ENCODE measurements around the gene NR6A1.

NR6A1 gene

DNA sequence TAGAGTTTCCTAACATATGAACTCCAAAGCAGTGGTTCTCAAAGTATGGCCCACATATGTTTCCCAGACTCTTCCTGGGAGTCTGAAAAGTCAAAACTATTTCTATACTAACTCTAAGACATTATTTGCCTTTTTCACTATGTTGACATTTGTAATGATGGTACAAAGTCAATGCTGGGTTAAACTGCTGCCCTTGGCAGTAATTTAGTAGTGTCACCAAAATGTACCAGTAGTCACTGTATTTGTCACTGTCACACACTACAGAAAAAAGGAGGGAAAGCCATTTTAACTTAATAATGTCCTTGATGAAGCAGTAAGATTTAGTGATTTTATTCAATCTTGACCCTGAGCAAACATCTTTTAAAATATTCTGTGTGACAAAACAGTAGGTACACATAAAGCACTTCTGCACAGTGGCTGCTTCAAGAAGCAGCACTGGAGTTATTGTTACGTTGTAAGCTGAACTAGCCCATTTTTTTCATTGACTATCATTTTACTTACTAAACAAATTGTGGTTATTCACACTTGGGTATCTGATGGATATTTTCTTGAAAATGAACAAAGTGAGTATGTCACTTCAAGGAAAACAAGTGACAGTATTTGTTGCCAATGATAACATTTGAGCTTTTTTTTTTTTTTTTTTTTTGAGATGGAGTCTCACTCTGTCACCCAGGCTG, 90.3 kb downstream of the NR6A1 start:
- no peaks in the 10 kb centered on the region for H3K27me3 ChIP-seq (replicated peaks; ENCODE audit: control insufficient read depth, insufficient read depth, low read length)
- peaks cover 4% of the 10 kb centered on the region for H3K36me3 ChIP-seq (ENCODE audit: control insufficient read depth, insufficient read depth, low read length)
- no peak for DNase-seq (ENCODE audit: extremely low read depth, insufficient read length)
- no peak overlapping the region for H3K4me3 ChIP-seq (replicated peaks; ENCODE audit: low read depth, low read length)
- TF ChIP-seq, protein P1, sequence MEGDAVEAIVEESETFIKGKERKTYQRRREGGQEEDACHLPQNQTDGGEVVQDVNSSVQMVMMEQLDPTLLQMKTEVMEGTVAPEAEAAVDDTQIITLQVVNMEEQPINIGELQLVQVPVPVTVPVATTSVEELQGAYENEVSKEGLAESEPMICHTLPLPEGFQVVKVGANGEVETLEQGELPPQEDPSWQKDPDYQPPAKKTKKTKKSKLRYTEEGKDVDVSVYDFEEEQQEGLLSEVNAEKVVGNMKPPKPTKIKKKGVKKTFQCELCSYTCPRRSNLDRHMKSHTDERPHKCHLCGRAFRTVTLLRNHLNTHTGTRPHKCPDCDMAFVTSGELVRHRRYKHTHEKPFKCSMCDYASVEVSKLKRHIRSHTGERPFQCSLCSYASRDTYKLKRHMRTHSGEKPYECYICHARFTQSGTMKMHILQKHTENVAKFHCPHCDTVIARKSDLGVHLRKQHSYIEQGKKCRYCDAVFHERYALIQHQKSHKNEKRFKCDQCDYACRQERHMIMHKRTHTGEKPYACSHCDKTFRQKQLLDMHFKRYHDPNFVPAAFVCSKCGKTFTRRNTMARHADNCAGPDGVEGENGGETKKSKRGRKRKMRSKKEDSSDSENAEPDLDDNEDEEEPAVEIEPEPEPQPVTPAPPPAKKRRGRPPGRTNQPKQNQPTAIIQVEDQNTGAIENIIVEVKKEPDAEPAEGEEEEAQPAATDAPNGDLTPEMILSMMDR (IDR thresholded peaks at IDR 0.05; ENCODE audit: insufficient read depth, low read length, poor library complexity, severe bottlenecking), result no peak

DNA sequence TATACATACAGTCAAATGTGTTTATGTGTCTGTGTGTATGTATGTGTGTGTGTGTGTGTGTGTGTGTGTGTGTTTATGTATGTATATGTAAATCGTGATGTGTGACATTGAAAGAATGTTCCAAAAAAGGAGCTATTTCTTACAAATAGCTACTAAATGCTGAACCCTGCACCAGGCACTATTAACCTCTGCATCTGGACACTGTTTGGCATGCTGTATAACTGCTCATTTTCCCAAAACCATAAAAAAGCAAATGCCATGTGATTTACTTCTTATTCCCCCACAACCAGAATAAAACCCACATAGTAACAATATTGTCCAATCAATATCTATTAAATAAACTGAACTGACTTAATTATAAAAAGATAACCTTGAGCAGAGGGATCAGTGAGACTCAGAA, 91.1 kb downstream of the NR6A1 start:
- TF ChIP-seq, protein P1 (IDR thresholded peaks at IDR 0.05; ENCODE audit: insufficient read depth, low read length, poor library complexity, severe bottlenecking), result no peak
- H3K27me3 ChIP-seq (replicated peaks; ENCODE audit: control insufficient read depth, insufficient read depth, low read length), result no peaks in the 10 kb centered on the region
- DNase-seq (ENCODE audit: extremely low read depth, insufficient read length), result no peak
- H3K4me3 ChIP-seq (replicated peaks; ENCODE audit: low read depth, low read length), result no peak overlapping the region
- H3K36me3 ChIP-seq (ENCODE audit: control insufficient read depth, insufficient read depth, low read length), result peaks cover 4% of the 10 kb centered on the region

DNA sequence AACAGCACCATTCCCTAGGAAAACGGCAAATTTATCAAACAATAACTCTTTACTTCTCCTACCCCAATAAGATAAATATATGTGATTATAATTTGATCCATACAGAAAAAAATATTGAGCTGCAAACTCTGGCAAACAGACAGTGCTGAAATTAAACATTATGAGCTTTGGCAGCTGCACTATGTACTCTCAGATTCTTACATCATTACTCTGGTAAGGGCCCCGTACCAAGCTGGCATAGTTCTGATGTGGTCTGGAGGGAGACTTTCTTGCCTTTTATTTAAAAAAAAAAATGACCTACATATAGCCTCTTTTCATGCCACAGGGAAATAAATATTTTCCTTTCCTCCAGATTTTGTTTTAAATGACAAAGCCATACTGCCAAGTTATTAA, 95.0 kb downstream of the NR6A1 start:
- no peak for DNase-seq (ENCODE audit: extremely low read depth, insufficient read length)
- Histone ChIP-seq H3K27me3 (replicated peaks; ENCODE audit: control insufficient read depth, insufficient read depth, low read length) (no peaks in the 10 kb centered on the region), H3K4me3 (replicated peaks; ENCODE audit: low read depth, low read length) (no peak overlapping the region), H3K36me3 (ENCODE audit: control insufficient read depth, insufficient read depth, low read length) (no peaks in the 10 kb centered on the region; the same call in 1 of the 2 replicates)
- TF ChIP-seq, protein P1 (IDR thresholded peaks at IDR 0.05; ENCODE audit: insufficient read depth, low read length, poor library complexity, severe bottlenecking), result no peak

DNA sequence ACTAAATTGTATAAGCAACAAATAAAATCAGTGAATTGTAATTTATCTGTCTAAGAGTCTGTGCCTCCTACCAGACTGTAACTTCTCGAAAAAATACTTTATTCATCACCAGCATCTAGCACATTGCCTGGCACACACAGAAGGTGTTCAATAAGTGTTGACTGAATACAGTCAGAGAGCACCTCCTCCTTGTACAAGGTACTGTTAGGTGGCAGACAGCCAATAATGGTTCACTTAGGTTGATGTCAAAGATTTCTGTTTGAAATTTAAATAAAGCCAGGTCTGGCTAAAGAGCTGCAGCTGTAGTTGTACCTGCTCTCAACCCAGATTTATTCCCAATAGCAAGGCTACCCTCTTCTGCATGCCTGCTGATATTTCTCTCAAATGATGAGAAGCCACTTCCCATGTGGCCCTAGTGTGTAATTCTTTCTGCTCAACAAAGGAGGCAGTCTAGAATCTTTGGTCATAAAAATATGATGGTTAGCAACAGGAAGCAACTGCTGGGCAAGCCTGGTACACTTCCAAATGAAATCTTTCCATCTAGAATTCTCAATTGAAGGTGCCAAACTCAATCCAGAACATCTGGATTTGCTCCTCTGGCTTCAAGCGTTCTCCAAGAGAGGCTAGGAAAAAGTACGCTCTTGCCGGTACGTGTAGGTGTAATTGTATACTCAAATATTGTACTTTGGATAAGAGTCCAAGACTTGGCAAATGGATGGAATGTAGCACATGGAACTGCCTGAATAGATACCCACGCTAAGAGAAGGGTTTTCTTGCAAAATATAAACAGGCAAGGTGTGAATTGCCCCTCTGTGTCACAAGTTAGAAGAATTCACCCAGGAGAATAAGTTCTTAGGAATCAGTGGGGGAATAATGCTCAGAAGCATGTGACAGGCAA, 95.6 kb downstream of the NR6A1 start:
- DNase-seq (ENCODE audit: extremely low read depth, insufficient read length), result no peak
- H3K36me3 ChIP-seq (ENCODE audit: control insufficient read depth, insufficient read depth, low read length), result no peaks in the 10 kb centered on the region; the same call in 1 of the 2 replicates
- no peak overlapping the region for H3K4me3 ChIP-seq (replicated peaks; ENCODE audit: low read depth, low read length)
- no peaks in the 10 kb centered on the region for H3K27me3 ChIP-seq (replicated peaks; ENCODE audit: control insufficient read depth, insufficient read depth, low read length)
- TF ChIP-seq, protein P1 (IDR thresholded peaks at IDR 0.05; ENCODE audit: insufficient read depth, low read length, poor library complexity, severe bottlenecking), result no peak

DNA sequence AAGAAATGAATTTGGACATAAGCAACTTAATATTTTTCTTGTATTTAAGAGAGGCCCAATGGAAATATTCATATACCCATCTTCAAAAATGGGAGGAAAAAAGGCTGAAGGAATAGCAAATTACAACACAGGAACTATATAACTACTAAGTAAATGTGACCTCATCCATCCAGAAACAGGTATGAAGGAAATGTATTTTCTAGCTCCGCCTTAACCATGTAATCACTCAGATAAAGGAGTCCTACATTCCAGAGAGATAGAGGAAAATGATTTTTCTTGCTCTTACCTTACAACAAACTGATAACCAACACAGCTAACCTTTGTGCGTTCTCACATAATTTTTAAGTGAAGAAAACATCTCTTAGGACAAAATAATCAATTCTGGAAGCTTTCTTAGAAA, 96.5 kb downstream of the NR6A1 start:
- TF ChIP-seq, protein P1 (IDR thresholded peaks at IDR 0.05; ENCODE audit: insufficient read depth, low read length, poor library complexity, severe bottlenecking), result no peak
- Histone ChIP-seq H3K4me3 (replicated peaks; ENCODE audit: low read depth, low read length) (no peak overlapping the region), H3K36me3 (ENCODE audit: control insufficient read depth, insufficient read depth, low read length) (no peaks in the 10 kb centered on the region; the same call in 1 of the 2 replicates)

More for the DNA sequence above, 96.5 kb downstream of the NR6A1 start:
- H3K27me3 ChIP-seq (replicated peaks; ENCODE audit: control insufficient read depth, insufficient read depth, low read length), result no peaks in the 10 kb centered on the region
- DNase-seq (ENCODE audit: extremely low read depth, insufficient read length), result no peak
